HepG2 (cell line): ENCODE data around the gene USP2. TPM values are rescaled to one million over a fixed set of nuclear protein-coding genes. Genes with fewer than 3 reads are reported as not detected.
A peak's percentile ranks its signal among the peaks of the same experiment; 100 is the strongest.

ENCODE experiments used
- CREM ChIP-seq, 2 experiments: sonication (generic) in 1 of 2; formaldehyde crosslinking in 1 of 2; IDR thresholded peaks; 2 replicates each; pipeline versions ENCODE4 v1.4.0 to v1.6.1; 2016 to 2020; ENCODE audit warnings: antibody characterized with exemption in 1 of 2, mild to moderate bottlenecking in 1 of 2, missing genetic modification reagents in 1 of 2
- FIP1L1 ChIP-seq: fragments of 200-400 bp; formaldehyde crosslinking; IDR thresholded peaks from 2 replicates; pipeline ENCODE4 v1.6.1; 2018; ENCODE audit warnings: low read depth, mild to moderate bottlenecking, low read length, moderate library complexity, borderline replicate concordance; ENCODE audit not compliant: insufficient read depth
- FOXK1 ChIP-seq: sonication (generic); formaldehyde crosslinking; IDR thresholded peaks from 2 replicates; pipeline ENCODE4 v1.4.0; 2020; ENCODE audit warnings: low read depth, missing genetic modification reagents, borderline replicate concordance
- GLMP ChIP-seq: sonication (generic); formaldehyde crosslinking; IDR thresholded peaks from 2 replicates; pipeline ENCODE4 v1.9.0; 2021; ENCODE audit warnings: missing genetic modification reagents, mild to moderate bottlenecking, borderline replicate concordance
- KLF9 ChIP-seq: IDR thresholded peaks from 2 replicates; pipeline ENCODE4 v1.6.1; 2016; ENCODE audit warnings: low read depth
- MXD1 ChIP-seq: sonication (generic); formaldehyde crosslinking; IDR thresholded peaks from 2 replicates; pipeline ENCODE4 v1.4.0; 2020; ENCODE audit warnings: mild to moderate bottlenecking, missing genetic modification reagents
- SALL1 ChIP-seq: sonication (generic); formaldehyde crosslinking; IDR thresholded peaks from 2 replicates; pipeline ENCODE4 v1.8.0; 2022; ENCODE audit warnings: mild to moderate bottlenecking, missing genetic modification reagents
- TBL1XR1 ChIP-seq: fragments of 150-350 bp; IDR thresholded peaks from 2 replicates; pipeline ENCODE4 v1.6.1; 2014; ENCODE audit warnings: borderline replicate concordance, low read length; ENCODE audit not compliant: partially characterized antibody
- U2AF2 ChIP-seq: fragments of 200-400 bp; formaldehyde crosslinking; IDR thresholded peaks from 2 replicates; pipeline ENCODE4 v1.6.1; 2017; ENCODE audit warnings: low read depth, mild to moderate bottlenecking, low read length
- ZMYM2 ChIP-seq: sonication (generic); formaldehyde crosslinking; IDR thresholded peaks from 2 replicates; pipeline ENCODE4 v1.8.0; 2022; ENCODE audit warnings: mild to moderate bottlenecking, missing genetic modification reagents
- ZMYM4 ChIP-seq: sonication (generic); formaldehyde crosslinking; IDR thresholded peaks from 2 replicates; pipeline ENCODE4 v1.8.1; 2023; ENCODE audit warnings: mild to moderate bottlenecking, missing genetic modification reagents
- ZNF143 ChIP-seq: sonication (generic); formaldehyde crosslinking; IDR thresholded peaks from 2 replicates; pipeline ENCODE4 v1.4.0; 2020; ENCODE audit warnings: missing genetic modification reagents
- ZNF33A ChIP-seq: sonication (generic); formaldehyde crosslinking; IDR thresholded peaks from 2 replicates; pipeline ENCODE4 v1.5.1; 2020; ENCODE audit warnings: missing genetic modification reagents, mild to moderate bottlenecking, moderate library complexity, borderline replicate concordance
- ZNF678 ChIP-seq: sonication (generic); formaldehyde crosslinking; IDR thresholded peaks from 2 replicates; pipeline ENCODE4 v1.4.0; 2020; ENCODE audit warnings: mild to moderate bottlenecking, missing genetic modification reagents
- polyA plus RNA-seq, 8 experiments: library from polyadenylated mRNA; depleted of rRNA in 3 of 8; stranded (reverse) in 7 of 8; unstranded in 1 of 8; fragments of >200 nt; fragmentation: Illumina TruSeq in 4 of 8; extraction: Trizol in 4 of 8; gene quantifications; 2 replicates each; pipeline versions ENCODE4 v1.2.1 to v1.2.3, GENCODE V29; 2011 to 2016; ENCODE audit warnings: low read depth in 4 of 8, missing spikeins in 1 of 8, mixed read lengths in 1 of 8; ENCODE audit not compliant: insufficient read depth in 1 of 8
- total RNA-seq, 5 experiments: library from RNA; depleted of rRNA; stranded (reverse); fragments of >200 nt; fragmentation: Illumina TruSeq; extraction: Trizol; gene quantifications; 2 replicates each; pipeline ENCODE4 v1.2.3, GENCODE V29; 2016; ENCODE audit warnings: low read depth in 1 of 5
- TF ChIP-seq, protein P1 (sequence below): sonication (generic); formaldehyde crosslinking; IDR thresholded peaks from 2 replicates; pipeline ENCODE4 v1.5.0; 2020; ENCODE audit warnings: mild to moderate bottlenecking, missing genetic modification reagents, borderline replicate concordance
- TF ChIP-seq, protein P2 (sequence below): sonication (generic); formaldehyde crosslinking; IDR thresholded peaks from 2 replicates; pipeline ENCODE4 v1.8.1; 2022; ENCODE audit warnings: low read depth, mild to moderate bottlenecking, missing genetic modification reagents
- TF ChIP-seq, protein P3 (sequence below): sonication (generic); formaldehyde crosslinking; IDR thresholded peaks from 2 replicates; pipeline ENCODE4 v1.8.0; 2022; ENCODE audit warnings: missing genetic modification reagents, mild to moderate bottlenecking, moderate library complexity, borderline replicate concordance

The USP2 gene
- total and polyA plus RNA-seq, 2 of the 13 experiments (the other 11 are each of a cell fraction or from before 2014, with no cell fraction given) = 2.5 to 6.0 TPM

DNA sequence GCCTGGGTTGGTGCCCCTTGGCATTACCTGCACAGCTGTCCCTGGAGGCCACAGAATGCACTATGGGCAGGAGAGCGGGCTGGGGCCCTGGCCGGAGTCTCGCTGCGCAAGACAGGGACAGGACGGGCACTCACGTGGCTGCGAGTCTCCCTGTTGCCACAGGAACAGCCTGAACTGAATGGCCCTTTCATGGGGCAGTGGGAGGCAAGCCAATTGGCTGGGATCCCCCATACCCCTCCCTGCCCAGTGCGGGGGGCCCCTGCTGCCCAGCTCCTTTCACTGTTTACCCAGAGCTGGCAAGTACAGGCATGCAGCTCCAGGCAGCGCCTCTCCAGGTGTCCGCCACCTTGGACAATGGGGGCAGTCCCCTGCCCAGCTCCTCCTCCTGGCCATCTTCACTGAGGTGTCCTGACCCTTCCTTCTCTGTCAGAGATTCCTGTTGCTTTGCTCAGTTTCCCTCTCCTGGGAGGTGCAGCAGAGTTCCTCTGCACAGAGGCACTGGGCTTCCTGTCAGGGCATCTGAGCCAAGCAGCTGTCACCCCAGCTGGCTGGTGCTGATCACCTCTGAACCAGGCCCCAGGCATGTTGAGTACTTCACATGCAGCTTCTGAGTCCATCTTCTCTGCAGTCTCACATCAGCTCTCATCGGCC, 5.2 kb downstream of the USP2 start (continued):
- TF ChIP-seq ZMYM4 = peak; percentile 56; the same call in 1 of the 2 replicates
- peak; percentile 39; the same call in 1 of the 2 replicates for TF ChIP-seq FIP1L1
- peak; percentile 96 for TF ChIP-seq U2AF2
- TF ChIP-seq, protein P1, sequence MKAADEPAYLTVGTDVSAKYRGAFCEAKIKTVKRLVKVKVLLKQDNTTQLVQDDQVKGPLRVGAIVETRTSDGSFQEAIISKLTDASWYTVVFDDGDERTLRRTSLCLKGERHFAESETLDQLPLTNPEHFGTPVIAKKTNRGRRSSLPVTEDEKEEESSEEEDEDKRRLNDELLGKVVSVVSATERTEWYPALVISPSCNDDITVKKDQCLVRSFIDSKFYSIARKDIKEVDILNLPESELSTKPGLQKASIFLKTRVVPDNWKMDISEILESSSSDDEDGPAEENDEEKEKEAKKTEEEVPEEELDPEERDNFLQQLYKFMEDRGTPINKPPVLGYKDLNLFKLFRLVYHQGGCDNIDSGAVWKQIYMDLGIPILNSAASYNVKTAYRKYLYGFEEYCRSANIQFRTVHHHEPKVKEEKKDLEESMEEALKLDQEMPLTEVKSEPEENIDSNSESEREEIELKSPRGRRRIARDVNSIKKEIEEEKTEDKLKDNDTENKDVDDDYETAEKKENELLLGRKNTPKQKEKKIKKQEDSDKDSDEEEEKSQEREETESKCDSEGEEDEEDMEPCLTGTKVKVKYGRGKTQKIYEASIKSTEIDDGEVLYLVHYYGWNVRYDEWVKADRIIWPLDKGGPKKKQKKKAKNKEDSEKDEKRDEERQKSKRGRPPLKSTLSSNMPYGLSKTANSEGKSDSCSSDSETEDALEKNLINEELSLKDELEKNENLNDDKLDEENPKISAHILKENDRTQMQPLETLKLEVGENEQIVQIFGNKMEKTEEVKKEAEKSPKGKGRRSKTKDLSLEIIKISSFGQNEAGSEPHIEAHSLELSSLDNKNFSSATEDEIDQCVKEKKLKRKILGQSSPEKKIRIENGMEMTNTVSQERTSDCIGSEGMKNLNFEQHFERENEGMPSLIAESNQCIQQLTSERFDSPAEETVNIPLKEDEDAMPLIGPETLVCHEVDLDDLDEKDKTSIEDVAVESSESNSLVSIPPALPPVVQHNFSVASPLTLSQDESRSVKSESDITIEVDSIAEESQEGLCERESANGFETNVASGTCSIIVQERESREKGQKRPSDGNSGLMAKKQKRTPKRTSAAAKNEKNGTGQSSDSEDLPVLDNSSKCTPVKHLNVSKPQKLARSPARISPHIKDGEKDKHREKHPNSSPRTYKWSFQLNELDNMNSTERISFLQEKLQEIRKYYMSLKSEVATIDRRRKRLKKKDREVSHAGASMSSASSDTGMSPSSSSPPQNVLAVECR (CRISPR knock-in tag) = peak; percentile 87
- TF ChIP-seq GLMP = no peak
- TF ChIP-seq ZNF143 (CRISPR knock-in tag) = 0 out of 2 replicates have a peak, but pooled peaks have one; percentile 31
- peak; percentile 71 for TF ChIP-seq SALL1 (CRISPR knock-in tag)
- TF ChIP-seq CREM (IDR thresholded peaks at IDR 0.05) = no peak
- TF ChIP-seq CREM (CRISPR knock-in tag; IDR thresholded peaks at IDR 0.05) = no peak
- TF ChIP-seq ZNF33A = no peak
- TF ChIP-seq, protein P2, sequence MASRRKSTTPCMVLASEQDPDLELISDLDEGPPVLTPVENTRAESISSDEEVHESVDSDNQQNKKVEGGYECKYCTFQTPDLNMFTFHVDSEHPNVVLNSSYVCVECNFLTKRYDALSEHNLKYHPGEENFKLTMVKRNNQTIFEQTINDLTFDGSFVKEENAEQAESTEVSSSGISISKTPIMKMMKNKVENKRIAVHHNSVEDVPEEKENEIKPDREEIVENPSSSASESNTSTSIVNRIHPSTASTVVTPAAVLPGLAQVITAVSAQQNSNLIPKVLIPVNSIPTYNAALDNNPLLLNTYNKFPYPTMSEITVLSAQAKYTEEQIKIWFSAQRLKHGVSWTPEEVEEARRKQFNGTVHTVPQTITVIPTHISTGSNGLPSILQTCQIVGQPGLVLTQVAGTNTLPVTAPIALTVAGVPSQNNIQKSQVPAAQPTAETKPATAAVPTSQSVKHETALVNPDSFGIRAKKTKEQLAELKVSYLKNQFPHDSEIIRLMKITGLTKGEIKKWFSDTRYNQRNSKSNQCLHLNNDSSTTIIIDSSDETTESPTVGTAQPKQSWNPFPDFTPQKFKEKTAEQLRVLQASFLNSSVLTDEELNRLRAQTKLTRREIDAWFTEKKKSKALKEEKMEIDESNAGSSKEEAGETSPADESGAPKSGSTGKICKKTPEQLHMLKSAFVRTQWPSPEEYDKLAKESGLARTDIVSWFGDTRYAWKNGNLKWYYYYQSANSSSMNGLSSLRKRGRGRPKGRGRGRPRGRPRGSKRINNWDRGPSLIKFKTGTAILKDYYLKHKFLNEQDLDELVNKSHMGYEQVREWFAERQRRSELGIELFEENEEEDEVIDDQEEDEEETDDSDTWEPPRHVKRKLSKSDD (CRISPR knock-in tag) = no peak
- TF ChIP-seq MXD1 (CRISPR knock-in tag) = peak; percentile 90
- no peak for TF ChIP-seq ZMYM2 (CRISPR knock-in tag)
- TF ChIP-seq ZNF678 (CRISPR knock-in tag) = no peak
- TF ChIP-seq TBL1XR1 = no peak
- TF ChIP-seq FOXK1 (CRISPR knock-in tag) = peak; percentile 46; the same call in 1 of the 2 replicates
- no peak for TF ChIP-seq KLF9 (CRISPR knock-in tag)
- TF ChIP-seq, protein P3, sequence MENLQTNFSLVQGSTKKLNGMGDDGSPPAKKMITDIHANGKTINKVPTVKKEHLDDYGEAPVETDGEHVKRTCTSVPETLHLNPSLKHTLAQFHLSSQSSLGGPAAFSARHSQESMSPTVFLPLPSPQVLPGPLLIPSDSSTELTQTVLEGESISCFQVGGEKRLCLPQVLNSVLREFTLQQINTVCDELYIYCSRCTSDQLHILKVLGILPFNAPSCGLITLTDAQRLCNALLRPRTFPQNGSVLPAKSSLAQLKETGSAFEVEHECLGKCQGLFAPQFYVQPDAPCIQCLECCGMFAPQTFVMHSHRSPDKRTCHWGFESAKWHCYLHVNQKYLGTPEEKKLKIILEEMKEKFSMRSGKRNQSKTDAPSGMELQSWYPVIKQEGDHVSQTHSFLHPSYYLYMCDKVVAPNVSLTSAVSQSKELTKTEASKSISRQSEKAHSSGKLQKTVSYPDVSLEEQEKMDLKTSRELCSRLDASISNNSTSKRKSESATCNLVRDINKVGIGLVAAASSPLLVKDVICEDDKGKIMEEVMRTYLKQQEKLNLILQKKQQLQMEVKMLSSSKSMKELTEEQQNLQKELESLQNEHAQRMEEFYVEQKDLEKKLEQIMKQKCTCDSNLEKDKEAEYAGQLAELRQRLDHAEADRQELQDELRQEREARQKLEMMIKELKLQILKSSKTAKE (CRISPR knock-in tag) = peak; percentile 27; the same call in 1 of the 2 replicates
